Mammary epithelial cell (primary cell): ENCODE results near the gene SPATS1.

Source experiments
- CTCF ChIP-seq, 2 donors: IDR thresholded peaks in 1 of 2; conservative IDR thresholded peaks in 1 of 2; 2 replicates each; pipeline ENCODE4 v1.5.1; 2011 to 2012; ENCODE audit warnings: inconsistent platforms in 2 of 2, low read length in 2 of 2, mild to moderate bottlenecking in 2 of 2, control low read depth in 1 of 2, low read depth in 1 of 2; ENCODE audit not compliant: insufficient read depth in 1 of 2; ENCODE audit errors: extremely low read depth in 1 of 2
- EZH2 ChIP-seq: IDR thresholded peaks from 2 replicates; pipeline ENCODE4 v1.6.1; 2012; ENCODE audit warnings: low read length, inconsistent platforms, borderline replicate concordance

DNA sequence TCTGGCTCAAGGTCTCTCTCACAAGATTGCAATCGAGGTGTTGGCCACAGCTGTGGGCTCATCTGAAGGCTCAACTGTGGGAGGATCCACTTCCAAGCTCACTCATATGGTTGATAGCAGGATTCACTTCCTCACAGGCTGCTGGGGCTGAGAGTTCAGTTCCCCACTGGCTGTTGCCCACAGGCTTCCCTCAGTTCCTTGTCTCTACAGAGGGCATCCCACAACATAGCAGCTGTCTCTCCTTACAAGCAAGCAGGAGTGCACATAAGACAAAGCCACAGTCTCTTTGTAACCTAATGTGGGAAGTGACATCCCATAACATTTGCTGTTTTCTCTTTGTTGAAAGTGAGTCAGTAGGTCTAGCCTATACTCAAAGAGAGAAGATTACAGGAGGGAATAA, 14.0 kb downstream of the SPATS1 start:
- TF ChIP-seq CTCF (conservative IDR thresholded peaks at IDR 0.05 in 1 of 2, IDR thresholded peaks at IDR 0.05 in 1 of 2; ENCODE audit: extremely low read depth in 1 of 2, insufficient read depth in 1 of 2, low read depth in 1 of 2, low read length in 2 of 2) (no peak), EZH2 (no peak)
